Left ventricle myocardium inferior (tissue), 1 donor: Measurements from ENCODE around the gene EWSR1. TPM values are rescaled to one million over a fixed set of nuclear protein-coding genes. Genes with fewer than 3 reads are reported as not detected.

Experiments
- DNase-seq: peaks from one replicate; pipeline ENCODE4 v3.0.0-alpha.2; 2020
- H3K27ac ChIP-seq: fragments of 200-600 bp; replicated peaks from 2 replicates; pipeline ENCODE4 v1.8.0; 2021
- H3K27me3 ChIP-seq: fragments of 200-600 bp; 2 replicates; pipeline ENCODE4 v1.8.0; 2021; ENCODE audit warnings: low read depth
- H3K36me3 ChIP-seq: fragments of 200-600 bp; 2 replicates; pipeline ENCODE4 v1.8.0; 2021
- H3K4me1 ChIP-seq: fragments of 200-600 bp; 2 replicates; pipeline ENCODE4 v1.8.0; 2021
- H3K4me3 ChIP-seq: fragments of 200-600 bp; 2 replicates; pipeline ENCODE4 v1.8.0; 2021; ENCODE audit warnings: mild to moderate bottlenecking, moderate library complexity
- H3K9me3 ChIP-seq: fragments of 200-600 bp; replicated peaks from 2 replicates; pipeline ENCODE4 v1.8.0; 2021
- CTCF ChIP-seq: fragments of 200-600 bp; IDR thresholded peaks from 2 replicates; pipeline ENCODE4 v1.8.0; 2021; ENCODE audit warnings: antibody characterized with exemption, mild to moderate bottlenecking, borderline replicate concordance
- intact Hi-C: fragments of 100-400 bp; cut with micrococcal nuclease; formaldehyde crosslinking; loops from one replicate; pipeline ENCODE4 v1.11.0; 2022
- total RNA-seq: library from RNA; stranded (reverse); fragmentation: NEBNext Ultra II Directional; extraction: Animal tissue kit (Norgen Biotek cat#: 25700); gene quantifications from one replicate; pipeline ENCODE4 v1.2.1, GENCODE V29; 2021
- donor health status: DM: no; HTN: yes; CAD: no; lungs with severe emphysema.

The EWSR1 gene
- total RNA-seq, 1 donor from 2014 or later, result 122 TPM

- DNase-seq, result no peak
- peaks cover 18% of the 10 kb centered on the region for H3K4me1 ChIP-seq
- TF ChIP-seq CTCF, result no peak
- no peak overlapping the region for H3K27ac ChIP-seq
- intact Hi-C loops, result no loop called here
- no peak overlapping the region for H3K4me3 ChIP-seq
- no peaks in the 10 kb centered on the region for H3K9me3 ChIP-seq
- H3K36me3 ChIP-seq, result peaks cover 84% of the 10 kb centered on the region
- no peaks in the 10 kb centered on the region for H3K27me3 ChIP-seq
These were observed 67.6 kb downstream of the EWSR1 start for GRCh38 chr22:29335656-29336055.

GRCh38 chr22:29336751-29337490, 68.9 kb downstream of the EWSR1 start:
- H3K4me1 ChIP-seq, result peaks cover 18% of the 10 kb centered on the region
- no peaks in the 10 kb centered on the region for H3K9me3 ChIP-seq
- DNase-seq, result peak; percentile 29
- H3K27ac ChIP-seq, result peak overlapping the region; percentile 74
- H3K27me3 ChIP-seq, result no peaks in the 10 kb centered on the region
- intact Hi-C loops, result no loop called here
- no peak overlapping the region for H3K4me3 ChIP-seq
- H3K36me3 ChIP-seq, result peaks cover 89% of the 10 kb centered on the region
- TF ChIP-seq CTCF, result no peak

- no peak for DNase-seq
- Histone ChIP-seq H3K27ac (peak overlapping the region; percentile 74), H3K36me3 (peaks cover 89% of the 10 kb centered on the region), H3K9me3 (no peaks in the 10 kb centered on the region), H3K4me1 (peaks cover 26% of the 10 kb centered on the region), H3K27me3 (no peaks in the 10 kb centered on the region), H3K4me3 (no peak overlapping the region)
- TF ChIP-seq CTCF, result no peak
- intact Hi-C loops, result no loop called here
These were observed 69.7 kb downstream of the EWSR1 start for GRCh38 chr22:29337631-29338284.

- Histone ChIP-seq H3K36me3 (peaks cover 86% of the 10 kb centered on the region), H3K27me3 (no peaks in the 10 kb centered on the region), H3K4me3 (no peak overlapping the region), H3K4me1 (peaks cover 32% of the 10 kb centered on the region), H3K9me3 (no peaks in the 10 kb centered on the region), H3K27ac (no peak overlapping the region)
- DNase-seq, result no peak
- intact Hi-C loops, result no loop called here
- no peak for TF ChIP-seq CTCF
These were observed 70.3 kb downstream of the EWSR1 start for GRCh38 chr22:29338398-29338797.

GRCh38 chr22:29339381-29340235, 71.5 kb downstream of the EWSR1 start:
- peaks cover 78% of the 10 kb centered on the region for H3K36me3 ChIP-seq
- intact Hi-C loops, result no loop called here
- no peak overlapping the region for H3K4me3 ChIP-seq
- H3K9me3 ChIP-seq, result no peaks in the 10 kb centered on the region
- no peaks in the 10 kb centered on the region for H3K27me3 ChIP-seq
- no peak overlapping the region for H3K27ac ChIP-seq
- DNase-seq, result no peak
- H3K4me1 ChIP-seq, result peaks cover 43% of the 10 kb centered on the region
- TF ChIP-seq CTCF, result no peak
